ENCODE data around the gene ARHGAP18.

DNA sequence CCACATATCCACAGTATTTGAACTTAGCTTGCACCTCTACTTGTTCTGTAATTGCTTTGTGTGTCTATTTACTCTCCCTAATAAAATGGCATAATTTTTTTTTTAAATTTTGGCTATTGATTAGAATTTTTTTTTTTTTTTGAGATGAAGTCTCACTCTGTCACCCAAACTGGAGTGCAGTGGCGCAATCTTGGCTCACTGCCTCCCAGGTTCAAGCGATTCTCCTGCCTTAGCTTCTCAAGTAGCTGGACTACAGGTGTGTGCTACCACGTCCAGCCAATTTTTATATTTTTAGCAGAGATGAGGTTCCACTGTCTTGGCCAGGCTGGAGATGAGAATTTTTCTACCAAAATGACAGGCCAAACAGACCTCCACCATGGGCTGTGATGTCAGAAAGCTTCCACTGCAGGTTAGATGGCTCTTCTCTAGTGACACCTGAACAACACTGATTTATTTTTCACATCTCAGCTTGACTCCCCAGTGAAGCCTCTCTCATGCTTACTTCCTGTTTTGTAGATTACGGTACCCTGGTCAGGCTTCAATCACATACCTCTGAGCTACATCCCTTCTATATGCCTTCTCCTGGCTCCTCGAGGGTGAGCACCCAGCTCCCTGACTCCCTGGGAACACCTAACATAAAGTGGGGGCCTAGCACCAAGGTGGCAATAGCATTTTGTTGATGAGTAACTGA is 112.8 kb downstream of the ARHGAP18 start:
- TF ChIP-seq RAD21 (IDR thresholded peaks at IDR 0.05; ENCODE audit: low read depth) = no peak
- no peak for TF ChIP-seq TAF1 (IDR thresholded peaks at IDR 0.05; ENCODE audit: low read depth)
- no peak for TF ChIP-seq CEBPB (IDR thresholded peaks at IDR 0.05)
- no peak for TF ChIP-seq FOXM1 (IDR thresholded peaks at IDR 0.05; ENCODE audit: borderline replicate concordance, low read depth)
- TF ChIP-seq ZBTB7A (IDR thresholded peaks at IDR 0.05; ENCODE audit: low read depth) = no peak
- TF ChIP-seq YY1 (IDR thresholded peaks at IDR 0.05; ENCODE audit: low read depth) = no peak
- TF ChIP-seq CREB1 (IDR thresholded peaks at IDR 0.05; ENCODE audit: low read depth) = no peak
- TF ChIP-seq, protein P1, sequence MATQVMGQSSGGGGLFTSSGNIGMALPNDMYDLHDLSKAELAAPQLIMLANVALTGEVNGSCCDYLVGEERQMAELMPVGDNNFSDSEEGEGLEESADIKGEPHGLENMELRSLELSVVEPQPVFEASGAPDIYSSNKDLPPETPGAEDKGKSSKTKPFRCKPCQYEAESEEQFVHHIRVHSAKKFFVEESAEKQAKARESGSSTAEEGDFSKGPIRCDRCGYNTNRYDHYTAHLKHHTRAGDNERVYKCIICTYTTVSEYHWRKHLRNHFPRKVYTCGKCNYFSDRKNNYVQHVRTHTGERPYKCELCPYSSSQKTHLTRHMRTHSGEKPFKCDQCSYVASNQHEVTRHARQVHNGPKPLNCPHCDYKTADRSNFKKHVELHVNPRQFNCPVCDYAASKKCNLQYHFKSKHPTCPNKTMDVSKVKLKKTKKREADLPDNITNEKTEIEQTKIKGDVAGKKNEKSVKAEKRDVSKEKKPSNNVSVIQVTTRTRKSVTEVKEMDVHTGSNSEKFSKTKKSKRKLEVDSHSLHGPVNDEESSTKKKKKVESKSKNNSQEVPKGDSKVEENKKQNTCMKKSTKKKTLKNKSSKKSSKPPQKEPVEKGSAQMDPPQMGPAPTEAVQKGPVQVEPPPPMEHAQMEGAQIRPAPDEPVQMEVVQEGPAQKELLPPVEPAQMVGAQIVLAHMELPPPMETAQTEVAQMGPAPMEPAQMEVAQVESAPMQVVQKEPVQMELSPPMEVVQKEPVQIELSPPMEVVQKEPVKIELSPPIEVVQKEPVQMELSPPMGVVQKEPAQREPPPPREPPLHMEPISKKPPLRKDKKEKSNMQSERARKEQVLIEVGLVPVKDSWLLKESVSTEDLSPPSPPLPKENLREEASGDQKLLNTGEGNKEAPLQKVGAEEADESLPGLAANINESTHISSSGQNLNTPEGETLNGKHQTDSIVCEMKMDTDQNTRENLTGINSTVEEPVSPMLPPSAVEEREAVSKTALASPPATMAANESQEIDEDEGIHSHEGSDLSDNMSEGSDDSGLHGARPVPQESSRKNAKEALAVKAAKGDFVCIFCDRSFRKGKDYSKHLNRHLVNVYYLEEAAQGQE (IDR thresholded peaks at IDR 0.05; ENCODE audit: low read depth) = no peak
- TF ChIP-seq, protein P2, sequence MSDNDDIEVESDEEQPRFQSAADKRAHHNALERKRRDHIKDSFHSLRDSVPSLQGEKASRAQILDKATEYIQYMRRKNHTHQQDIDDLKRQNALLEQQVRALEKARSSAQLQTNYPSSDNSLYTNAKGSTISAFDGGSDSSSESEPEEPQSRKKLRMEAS (IDR thresholded peaks at IDR 0.05) = no peak
- no peak for TF ChIP-seq EGR1 (IDR thresholded peaks at IDR 0.05)
- TF ChIP-seq TCF12 (IDR thresholded peaks at IDR 0.05; ENCODE audit: low read depth) = no peak
- TF ChIP-seq, protein P3, sequence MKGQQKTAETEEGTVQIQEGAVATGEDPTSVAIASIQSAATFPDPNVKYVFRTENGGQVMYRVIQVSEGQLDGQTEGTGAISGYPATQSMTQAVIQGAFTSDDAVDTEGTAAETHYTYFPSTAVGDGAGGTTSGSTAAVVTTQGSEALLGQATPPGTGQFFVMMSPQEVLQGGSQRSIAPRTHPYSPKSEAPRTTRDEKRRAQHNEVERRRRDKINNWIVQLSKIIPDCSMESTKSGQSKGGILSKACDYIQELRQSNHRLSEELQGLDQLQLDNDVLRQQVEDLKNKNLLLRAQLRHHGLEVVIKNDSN (IDR thresholded peaks at IDR 0.05) = no peak
